H1 (cell line): Measurements from ENCODE around the gene RAMP1. TPM values are rescaled to one million over a fixed set of nuclear protein-coding genes. Genes with fewer than 3 reads are reported as not detected.

ENCODE experiments used
- CTCF ChIA-PET: fragments of 300-600 bp; sonication (Branson Sonifier 250); formaldehyde crosslinking; loops from one replicate; lab custom pipeline; 2021; ENCODE audit not compliant: partially characterized antibody; lab: Charles Lee
- POLR2A ChIA-PET: fragments of 300-600 bp; sonication (Branson Sonifier 250); formaldehyde crosslinking; loops from one replicate; lab custom pipeline; 2021; ENCODE audit warnings: inconsistent platforms; ENCODE audit not compliant: partially characterized antibody; lab: Charles Lee
- DNase-seq, 2 experiments: peaks; one replicate each; pipeline versions ENCODE4 v3.0.0 to v3.0.0-alpha.2; 2010 to 2022; ENCODE audit warnings: low spot score in 2 of 2, low read depth in 1 of 2, mixed read lengths in 1 of 2
- FAIRE-seq: peaks from 2 replicates; lab custom pipeline; 2011; peaks lifted over from hg19 to GRCh38; lab: Jason Lieb, UNC
- H2AFZ ChIP-seq: 2 replicates; pipeline ENCODE4 v1.8.1; 2012; ENCODE audit warnings: low read length, inconsistent platforms
- H2AK5ac ChIP-seq: 2 replicates; pipeline ENCODE4 v1.6.1; 2013; ENCODE audit warnings: low read depth, low read length
- H2BK120ac ChIP-seq: replicated peaks from 2 replicates; pipeline ENCODE3; 2013; ENCODE audit warnings: low read depth, low read length, inconsistent platforms
- H2BK12ac ChIP-seq: 2 replicates; pipeline ENCODE4 v1.6.1; 2013; ENCODE audit warnings: low read depth, low read length
- H2BK15ac ChIP-seq: 2 replicates; pipeline ENCODE4 v1.6.1; 2013; ENCODE audit warnings: low read length
- H2BK20ac ChIP-seq: 2 replicates; pipeline ENCODE4 v1.6.1; 2013; ENCODE audit warnings: low read length
- H2BK5ac ChIP-seq: 2 replicates; pipeline ENCODE4 v1.6.1; 2013; ENCODE audit warnings: low read depth, low read length
- H3K14ac ChIP-seq: 2 replicates; pipeline ENCODE4 v1.6.1; 2013; ENCODE audit warnings: inconsistent platforms; ENCODE audit not compliant: insufficient read length
- H3K18ac ChIP-seq: 2 replicates; pipeline ENCODE4 v1.6.1; 2013; ENCODE audit warnings: low read length; ENCODE audit errors: extremely low read depth
- H3K23ac ChIP-seq: 2 replicates; pipeline ENCODE4 v1.6.1; 2013; ENCODE audit warnings: inconsistent platforms; ENCODE audit not compliant: insufficient read length
- H3K23me2 ChIP-seq: 2 replicates; pipeline ENCODE4 v1.6.1; 2013; ENCODE audit warnings: low read depth, low read length
- H3K27ac ChIP-seq: 2 replicates; pipeline ENCODE4 v1.6.1; 2011; ENCODE audit warnings: low read depth, low read length, inconsistent platforms
- H3K27me3 ChIP-seq, 4 experiments: replicated peaks in 1 of 4; 1 replicate in 1 of 4; 2 replicates in 3 of 4; pipeline versions ENCODE4 v1.6.1 to v1.8.1; 2011 to 2013; ENCODE audit warnings: low read length in 3 of 4, mild to moderate bottlenecking in 3 of 4, inconsistent platforms in 2 of 4, mixed read lengths in 2 of 4, moderate library complexity in 1 of 4; ENCODE audit not compliant: control insufficient read depth in 3 of 4, insufficient read depth in 3 of 4; ENCODE audit errors: extremely low read depth in 1 of 4
- H3K36me3 ChIP-seq, 4 experiments: 2 replicates each; pipeline versions ENCODE4 v1.6.1 to v1.8.1; 2011 to 2013; ENCODE audit warnings: mild to moderate bottlenecking in 4 of 4, low read length in 3 of 4, moderate library complexity in 2 of 4, control low read depth in 1 of 4, inconsistent platforms in 1 of 4; ENCODE audit not compliant: insufficient read depth in 4 of 4, control insufficient read depth in 2 of 4
- H3K4ac ChIP-seq: replicated peaks from 2 replicates; pipeline ENCODE3; 2013; ENCODE audit warnings: low read length, low read depth, mixed read lengths, inconsistent platforms; ENCODE audit not compliant: insufficient read length
- H3K4me1 ChIP-seq, 4 experiments: replicated peaks in 1 of 4; 1 replicate in 1 of 4; 2 replicates in 3 of 4; pipeline versions ENCODE4 v1.6.1 to v1.8.1; 2011 to 2013; ENCODE audit warnings: low read length in 3 of 4, inconsistent platforms in 2 of 4, mixed read lengths in 1 of 4; ENCODE audit not compliant: insufficient read depth in 4 of 4, control insufficient read depth in 3 of 4
- H3K4me2 ChIP-seq, 2 experiments: 2 replicates each; pipeline versions ENCODE4 v1.6.1 to v1.8.1; 2011 to 2013; ENCODE audit warnings: low read depth in 2 of 2, low read length in 2 of 2, control low read depth in 1 of 2, inconsistent platforms in 1 of 2, mild to moderate bottlenecking in 1 of 2; ENCODE audit not compliant: insufficient read depth in 1 of 2
- H3K4me3 ChIP-seq, 4 experiments: fragments of 200-600, 300-600 bp in 1 of 4; sonication (generic), shearing (Covaris generic), sonication (Bioruptor Twin) in 1 of 4; 2 replicates each; pipeline versions ENCODE4 v1.5.1 to v1.8.1; 2011 to 2016; ENCODE audit warnings: low read length in 4 of 4, low read depth in 3 of 4, control low read depth in 2 of 4, inconsistent platforms in 2 of 4, mild to moderate bottlenecking in 2 of 4, mixed read lengths in 1 of 4, moderate library complexity in 1 of 4; ENCODE audit not compliant: insufficient read depth in 2 of 4; ENCODE audit errors: extremely low read depth in 1 of 4
- H3K56ac ChIP-seq: replicated peaks from 2 replicates; pipeline ENCODE3; 2013; ENCODE audit warnings: low read depth, mild to moderate bottlenecking, mixed read lengths, low read length, inconsistent platforms; ENCODE audit not compliant: insufficient read length
- H3K79me1 ChIP-seq: 2 replicates; pipeline ENCODE4 v1.6.1; 2013; ENCODE audit warnings: low read depth, low read length, control low read depth
- H3K79me2 ChIP-seq, 2 experiments: 2 replicates each; pipeline versions ENCODE4 v1.6.1 to v1.8.1; 2012 to 2013; ENCODE audit warnings: low read length in 2 of 2, mild to moderate bottlenecking in 2 of 2, inconsistent platforms in 1 of 2; ENCODE audit not compliant: insufficient read depth in 2 of 2, control insufficient read depth in 1 of 2
- H3K9ac ChIP-seq, 4 experiments: replicated peaks in 1 of 4; 1 replicate in 1 of 4; 2 replicates in 3 of 4; pipeline versions ENCODE4 v1.6.1 to v1.8.1; 2011 to 2013; ENCODE audit warnings: low read depth in 3 of 4, low read length in 3 of 4, control low read depth in 2 of 4, mild to moderate bottlenecking in 2 of 4, moderate library complexity in 2 of 4, inconsistent platforms in 1 of 4; ENCODE audit errors: extremely low read depth in 1 of 4
- H3K9me3 ChIP-seq, 2 experiments: 2 replicates each; pipeline versions ENCODE4 v1.6.1 to v1.8.1; 2012 to 2013; ENCODE audit warnings: mild to moderate bottlenecking in 2 of 2, moderate library complexity in 2 of 2, control low read depth in 1 of 2, inconsistent platforms in 1 of 2, low read depth in 1 of 2, low read length in 1 of 2, mixed read lengths in 1 of 2; ENCODE audit not compliant: insufficient read depth in 2 of 2
- H4K20me1 ChIP-seq, 2 experiments: replicated peaks in 1 of 2; 2 replicates each; pipeline versions ENCODE3 to v1.8.1; 2011 to 2013; ENCODE audit warnings: inconsistent platforms in 2 of 2, low read length in 2 of 2, mild to moderate bottlenecking in 1 of 2; ENCODE audit not compliant: insufficient read depth in 2 of 2, control insufficient read depth in 1 of 2
- H4K5ac ChIP-seq: 2 replicates; pipeline ENCODE4 v1.6.1; 2013; ENCODE audit warnings: low read length, low read depth, mixed read lengths, inconsistent platforms; ENCODE audit not compliant: insufficient read length
- H4K8ac ChIP-seq: 2 replicates; pipeline ENCODE4 v1.8.0; 2013; ENCODE audit warnings: mild to moderate bottlenecking, moderate library complexity, low read length, inconsistent platforms; ENCODE audit not compliant: insufficient read depth; ENCODE audit errors: extremely low read depth
- H4K91ac ChIP-seq: replicated peaks from 2 replicates; pipeline ENCODE3; 2013; ENCODE audit warnings: low read length, mixed read lengths, inconsistent platforms; ENCODE audit not compliant: insufficient read length
- CHD2 ChIP-seq: IDR thresholded peaks from 2 replicates; pipeline ENCODE4 v1.6.1; 2012; ENCODE audit warnings: low read length, improper control_type of control experiment
- RXRA ChIP-seq: IDR thresholded peaks from 2 replicates; pipeline ENCODE4 v1.6.1; 2011; ENCODE audit warnings: low read depth, mild to moderate bottlenecking, low read length, moderate library complexity; ENCODE audit not compliant: insufficient read depth
- SIRT6 ChIP-seq: IDR thresholded peaks from one replicate; pipeline ENCODE4 v1.7.1; 2012; ENCODE audit warnings: low read length, inconsistent platforms
- WGBS, 2 experiments: shearing (Covaris generic) in 1 of 2; methylation state at CpG; one replicate each; pipeline versions ENCODE4 v1.1.6 to v1.1.7; 2013 to 2015; ENCODE audit warnings: low lambda C conversion rate in 2 of 2, mixed read lengths in 2 of 2, inconsistent platforms in 1 of 2, low coverage in 1 of 2, missing lambda C conversion rate in 1 of 2; ENCODE audit not compliant: insufficient replicate concordance in 2 of 2, insufficient coverage in 1 of 2, insufficient read length in 1 of 2; ENCODE audit errors: extremely low coverage in 1 of 2, missing lambda C conversion rate in 1 of 2; 5-methylcytosine and 5-hydroxymethylcytosine counted together
- polyA plus RNA-seq, 7 experiments: library from polyadenylated mRNA; depleted of rRNA in 3 of 7; stranded (reverse) in 5 of 7; unstranded in 2 of 7; fragments of >200 nt in 5 of 7; fragments of 200-250 nt in 2 of 7; gene quantifications; 1 replicate in 5 of 7; 2 replicates in 1 of 7; 4 replicates in 1 of 7; pipeline versions ENCODE4 v1.2.1 to v1.2.3, GENCODE V29; 2011 to 2013; ENCODE audit warnings: missing spikeins in 2 of 7, mixed read lengths in 2 of 7
- total RNA-seq: library from RNA; stranded (reverse); fragmentation: NEBNext Ultra II Directional; extraction: Animal tissue kit (Norgen Biotek cat#: 25700); gene quantifications from 2 replicates; pipeline ENCODE4 v1.2.1, GENCODE V29; 2021
- TF ChIP-seq, protein P1 (sequence below): IDR thresholded peaks from 2 replicates; pipeline ENCODE4 v1.6.1; 2011; ENCODE audit warnings: low read length, improper control_type of control experiment

The RAMP1 gene
- total and polyA plus RNA-seq, 2 of the 8 experiments (the other 6 are each of a cell fraction or from before 2014, with no cell fraction given) = 0.65 to 4.3 TPM

- H3K79me1 ChIP-seq = no peaks in the 10 kb centered on the region; the same call in 1 of the 2 replicates
- H2AK5ac ChIP-seq = no peak overlapping the region
- DNase-seq (no peak), FAIRE-seq (no peak)
- H3K9me3 ChIP-seq = no peaks in the 10 kb centered on the region
- H2BK5ac ChIP-seq = no peak overlapping the region
- H3K4me1 ChIP-seq = no peaks in the 10 kb centered on the region; a peak in 3 of 7 replicates
- H3K27ac ChIP-seq = no peak overlapping the region
- no peak overlapping the region for H3K23ac ChIP-seq
- no peak overlapping the region for H3K4me2 ChIP-seq
- H3K4me3 ChIP-seq = no peak overlapping the region
- H4K91ac ChIP-seq = no peak overlapping the region
- H3K18ac ChIP-seq = no peak overlapping the region
- H3K36me3 ChIP-seq = no peaks in the 10 kb centered on the region
- H4K5ac ChIP-seq = no peak overlapping the region
- no peak overlapping the region for H2BK15ac ChIP-seq
- CTCF ChIA-PET = interaction anchor here (1.5 kb wide), 1 partner anchor 27 kb away, joined by 5 read pairs; no protein-coding TSS in a partner anchor
- H2BK120ac ChIP-seq = no peak overlapping the region
- H2AFZ ChIP-seq = no peak overlapping the region
- H3K14ac ChIP-seq = no peak overlapping the region
- 86% methylated on average over 7 of the region's 7 CpGs; no CpG with 5 or more reads in 1 of the 2 experiments for WGBS, 2 experiments
- H2BK20ac ChIP-seq = no peak overlapping the region
- H3K79me2 ChIP-seq = no peaks in the 10 kb centered on the region
- no peak overlapping the region for H3K9ac ChIP-seq
- H4K8ac ChIP-seq = no peak overlapping the region
- H3K27me3 ChIP-seq = no peaks in the 10 kb centered on the region; a peak in 1 of 7 replicates
- peak overlapping the region; percentile 39; the same call in 1 of the 2 replicates for H2BK12ac ChIP-seq
- H4K20me1 ChIP-seq = no peaks in the 10 kb centered on the region
- no peaks in the 10 kb centered on the region for H3K23me2 ChIP-seq
- no peak overlapping the region for H3K4ac ChIP-seq
- no peak overlapping the region for H3K56ac ChIP-seq
- POLR2A ChIA-PET = no interaction called here
- TF ChIP-seq, protein P1, sequence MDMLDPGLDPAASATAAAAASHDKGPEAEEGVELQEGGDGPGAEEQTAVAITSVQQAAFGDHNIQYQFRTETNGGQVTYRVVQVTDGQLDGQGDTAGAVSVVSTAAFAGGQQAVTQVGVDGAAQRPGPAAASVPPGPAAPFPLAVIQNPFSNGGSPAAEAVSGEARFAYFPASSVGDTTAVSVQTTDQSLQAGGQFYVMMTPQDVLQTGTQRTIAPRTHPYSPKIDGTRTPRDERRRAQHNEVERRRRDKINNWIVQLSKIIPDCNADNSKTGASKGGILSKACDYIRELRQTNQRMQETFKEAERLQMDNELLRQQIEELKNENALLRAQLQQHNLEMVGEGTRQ = no peak
- TF ChIP-seq SIRT6 (no peak), RXRA (no peak), CHD2 (no peak)
These were observed 37.1 kb downstream of the RAMP1 start for GRCh38 chr2:237896507-237896892.
